A673 (cell line): Measurements from ENCODE around the gene TMEM236. TPM values are rescaled to one million over a fixed set of nuclear protein-coding genes. Genes with fewer than 3 reads are reported as not detected.

Experiments
- BruUV-seq: library from RNA; stranded (reverse); fragments of 400-500 nt; replicated peaks from 2 replicates; lab custom pipeline; 2021; lab: Mats Ljungman, UMichigan
- CTCF ChIA-PET: fragments of 300-600 bp; sonication (Branson Sonifier 250); formaldehyde crosslinking; loops from one replicate; lab custom pipeline; 2022; ENCODE audit warnings: antibody characterized with exemption; lab: Charles Lee
- POLR2A ChIA-PET: fragments of 300-600 bp; sonication (Branson Sonifier 250); formaldehyde crosslinking; loops from one replicate; lab custom pipeline; 2022; ENCODE audit warnings: antibody characterized with exemption; ENCODE audit not compliant: low non-redundant PET; lab: Charles Lee
- DNase-seq: peaks from one replicate; pipeline ENCODE4 v3.0.0-alpha.2; 2015; ENCODE audit warnings: low spot score
- H3K27ac ChIP-seq: fragments of 200-600 bp; sonication (generic); 2 replicates; pipeline ENCODE4 v1.5.1; 2016; ENCODE audit warnings: mixed run types, low read depth, mild to moderate bottlenecking, mixed read lengths, antibody characterized with exemption, low read length; ENCODE audit not compliant: poor library complexity, severe bottlenecking
- H3K27me3 ChIP-seq: fragments of 200-600 bp; sonication (generic); replicated peaks from 2 replicates; pipeline ENCODE4 v1.6.1; 2017; ENCODE audit warnings: mixed run types, low read depth, mild to moderate bottlenecking, mixed read lengths, antibody characterized with exemption, low read length; ENCODE audit not compliant: insufficient read depth, poor library complexity
- H3K36me3 ChIP-seq: fragments of 200-600 bp; sonication (generic); 2 replicates; pipeline ENCODE4 v1.6.1; 2016; ENCODE audit warnings: mixed run types, mild to moderate bottlenecking, mixed read lengths, antibody characterized with exemption, low read length; ENCODE audit not compliant: insufficient read depth, poor library complexity, severe bottlenecking
- H3K4me1 ChIP-seq: fragments of 200-600 bp; sonication (generic); 2 replicates; pipeline ENCODE4 v1.6.1; 2017; ENCODE audit warnings: mixed run types, mild to moderate bottlenecking, mixed read lengths, antibody characterized with exemption, low read length; ENCODE audit not compliant: insufficient read depth, poor library complexity, severe bottlenecking
- H3K4me3 ChIP-seq: fragments of 200-600 bp; sonication (generic); 2 replicates; pipeline ENCODE4 v1.5.1; 2016; ENCODE audit warnings: low read depth, mixed run types, mild to moderate bottlenecking, mixed read lengths, low read length; ENCODE audit not compliant: poor library complexity, severe bottlenecking
- H3K9me3 ChIP-seq: fragments of 200-600 bp; sonication (generic); 2 replicates; pipeline ENCODE4 v1.6.1; 2016; ENCODE audit warnings: mixed run types, low read depth, mild to moderate bottlenecking, mixed read lengths, antibody characterized with exemption, low read length; ENCODE audit not compliant: poor library complexity, severe bottlenecking
- CTCF ChIP-seq: fragments of 300-800, 200-600 bp; sonication (generic); conservative IDR thresholded peaks from 2 replicates; pipeline ENCODE4 v1.5.1; 2017; ENCODE audit warnings: low read depth, mild to moderate bottlenecking, antibody characterized with exemption, low read length, moderate library complexity, mixed read lengths
- EZH2 ChIP-seq: fragments of 200-600 bp; sonication (generic); IDR thresholded peaks from 2 replicates; pipeline ENCODE4 v1.6.1; 2017; ENCODE audit warnings: borderline replicate concordance, low read depth, mild to moderate bottlenecking, mixed read lengths, antibody characterized with exemption, low read length; ENCODE audit not compliant: poor library complexity, severe bottlenecking
- intact Hi-C: fragments of 100-400 bp; cut with micrococcal nuclease; formaldehyde crosslinking; loops from one replicate; pipeline ENCODE4 v1.10.0; 2022; ENCODE audit not compliant: unreplicated experiment
- total RNA-seq: library from RNA; stranded (reverse); gene quantifications from 2 replicates; pipeline ENCODE4 v1.2.3, GENCODE V29; 2021

TMEM236 gene
- total RNA-seq, 1 experiment from 2014 or later: 0.06 TPM

DNA sequence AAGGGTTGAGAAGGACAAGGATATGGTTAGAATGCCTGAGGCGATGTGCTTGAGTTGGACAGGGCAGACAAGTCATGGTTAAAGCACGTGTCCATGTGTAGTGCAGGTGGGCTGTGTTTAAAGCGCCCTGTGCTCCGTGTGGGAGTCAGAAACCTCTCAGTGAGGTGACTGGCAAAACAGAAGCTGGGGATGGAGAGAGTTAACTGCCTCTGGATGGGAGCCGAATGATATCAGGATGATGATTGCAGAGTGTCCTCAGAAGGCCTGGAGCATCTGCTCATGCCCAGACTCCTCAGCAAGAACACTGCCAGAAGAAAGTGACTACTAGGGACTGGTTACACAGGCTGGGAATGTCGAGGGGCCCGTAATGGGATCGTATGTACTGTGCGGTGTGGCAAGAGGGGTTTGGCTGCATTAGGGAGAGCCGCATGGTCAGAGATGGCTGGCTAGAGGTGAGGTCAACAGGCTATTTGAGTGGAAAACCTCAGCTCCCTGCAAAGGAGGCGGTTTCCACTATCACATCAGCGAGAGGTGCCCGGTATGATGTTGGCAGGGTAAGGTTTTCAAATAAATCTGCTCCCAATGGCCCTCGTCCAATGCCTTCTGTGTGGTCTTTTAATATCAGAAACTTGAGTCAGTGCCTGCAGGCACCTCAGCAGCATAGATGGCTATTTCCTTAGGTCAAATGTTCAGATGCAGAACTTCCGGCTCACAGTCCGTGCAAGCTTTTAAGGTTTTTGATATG lies 31.1 kb downstream of the TMEM236 start:
- CTCF ChIA-PET: no interaction called here
- Histone ChIP-seq H3K9me3 (no peaks in the 10 kb centered on the region), H3K27ac (no peak overlapping the region), H3K4me1 (peaks cover 42% of the 10 kb centered on the region), H3K36me3 (no peaks in the 10 kb centered on the region), H3K27me3 (no peaks in the 10 kb centered on the region), H3K4me3 (no peak overlapping the region)
- POLR2A ChIA-PET: no interaction called here
- DNase-seq: no peak
- BruUV-seq: no TSS peak
- intact Hi-C loops: no loop called here
- no peak for TF ChIP-seq EZH2
- TF ChIP-seq CTCF: no peak

- CTCF ChIA-PET: no interaction called here
- intact Hi-C loops: no loop called here
- BruUV-seq: no TSS peak
Measured at GRCh38 chr10:17783751-17784150, 31.8 kb downstream of the TMEM236 start.

DNA sequence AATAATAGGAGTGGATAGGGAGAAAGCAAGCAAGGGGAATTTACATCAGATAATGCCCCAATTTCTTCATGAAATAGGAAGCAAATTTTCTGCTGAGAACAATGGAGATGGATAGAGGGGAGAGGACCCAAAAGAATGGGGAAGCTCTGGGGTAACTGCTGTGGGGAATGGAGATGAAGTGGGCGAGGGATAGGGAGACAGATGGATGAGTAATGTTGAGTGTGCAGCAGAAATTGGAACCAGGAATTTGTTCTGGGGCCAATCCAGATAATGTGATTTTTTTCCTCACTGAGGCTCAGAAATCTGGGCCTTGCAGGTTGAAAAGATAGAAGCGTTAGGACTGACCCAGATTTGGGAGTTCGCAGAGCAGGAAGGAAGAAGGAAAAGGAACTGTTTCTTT lies 32.7 kb downstream of the TMEM236 start:
- no peak overlapping the region for H3K27ac ChIP-seq
- no peaks in the 10 kb centered on the region for H3K36me3 ChIP-seq
- H3K27me3 ChIP-seq: no peaks in the 10 kb centered on the region
- peaks cover 41% of the 10 kb centered on the region for H3K4me1 ChIP-seq
- BruUV-seq: no TSS peak
- H3K4me3 ChIP-seq: no peak overlapping the region
- H3K9me3 ChIP-seq: no peaks in the 10 kb centered on the region
- TF ChIP-seq CTCF (no peak), EZH2 (no peak)
- DNase-seq: no peak
- POLR2A ChIA-PET: no interaction called here
- CTCF ChIA-PET: no interaction called here
- intact Hi-C loops: no loop called here

More at GRCh38 chr10:17783751-17784150, 31.8 kb downstream of the TMEM236 start:
- Histone ChIP-seq H3K4me3 (no peak overlapping the region), H3K4me1 (peaks cover 42% of the 10 kb centered on the region), H3K27ac (no peak overlapping the region), H3K27me3 (no peaks in the 10 kb centered on the region), H3K9me3 (no peaks in the 10 kb centered on the region), H3K36me3 (no peaks in the 10 kb centered on the region)
- TF ChIP-seq CTCF (no peak), EZH2 (no peak)
- DNase-seq: no peak
- POLR2A ChIA-PET: no interaction called here
